Panc1 (cell line): ENCODE results near the gene SUSD6. TPM values are rescaled to one million over a fixed set of nuclear protein-coding genes. Genes with fewer than 3 reads are reported as not detected.

ENCODE experiments used
- ATAC-seq: fragments of 200-7000 bp; cut with Tn5 transposase; 2 replicates; pipeline ENCODE4 v1.9.1; 2020; ENCODE audit warnings: mild to moderate bottlenecking, moderate library complexity
- BruUV-seq: library from RNA; stranded (reverse); fragments of 400-500 nt; replicated peaks from 2 replicates; lab custom pipeline; 2021; lab: Mats Ljungman, UMichigan
- CTCF ChIA-PET: fragments of 300-600 bp; sonication (Branson Sonifier 250); formaldehyde crosslinking; loops from one replicate; lab custom pipeline; 2022; ENCODE audit warnings: antibody characterized with exemption; lab: Charles Lee
- POLR2A ChIA-PET: fragments of 300-600 bp; sonication (Branson Sonifier 250); formaldehyde crosslinking; loops from one replicate; lab custom pipeline; 2022; ENCODE audit warnings: antibody characterized with exemption; lab: Charles Lee
- DNase-seq: peaks from one replicate; pipeline ENCODE4 v3.0.0-alpha.2; 2010; ENCODE audit warnings: low read depth, low spot score
- H3K27ac ChIP-seq: 2 replicates; pipeline ENCODE4 v1.5.1; 2011; ENCODE audit warnings: mild to moderate bottlenecking, low read length, inconsistent platforms
- H3K27me3 ChIP-seq: fragments of 200-500 bp; sonication (Bioruptor generic); 2 replicates; pipeline ENCODE4 v1.6.0; 2014; ENCODE audit warnings: low read length, inconsistent platforms; ENCODE audit not compliant: control insufficient read depth, insufficient read depth
- H3K36me3 ChIP-seq: fragments of 200-500 bp; sonication (Bioruptor generic); 2 replicates; pipeline ENCODE4 v1.5.1; 2014; ENCODE audit warnings: inconsistent platforms, mild to moderate bottlenecking, low read length, moderate library complexity; ENCODE audit not compliant: control insufficient read depth, insufficient read depth
- H3K4me1 ChIP-seq: 2 replicates; pipeline ENCODE4 v1.5.1; 2011; ENCODE audit warnings: inconsistent platforms, mild to moderate bottlenecking, low read length, moderate library complexity; ENCODE audit not compliant: control insufficient read depth, insufficient read depth
- H3K4me3 ChIP-seq, 2 experiments: 2 replicates each; pipeline ENCODE4 v1.5.1; 2011 to 2012; ENCODE audit warnings: low read depth in 2 of 2, low read length in 2 of 2, mild to moderate bottlenecking in 2 of 2, inconsistent platforms in 1 of 2, moderate library complexity in 1 of 2
- H3K9me3 ChIP-seq: fragments of 200-500 bp; sonication (Bioruptor generic); 2 replicates; pipeline ENCODE4 v1.5.1; 2014; ENCODE audit warnings: low read depth, mild to moderate bottlenecking, inconsistent platforms, low read length, moderate library complexity; ENCODE audit not compliant: control insufficient read depth, insufficient read depth
- POLR2AphosphoS5 ChIP-seq: IDR thresholded peaks from 2 replicates; pipeline ENCODE4 v1.6.1; 2012; ENCODE audit warnings: mild to moderate bottlenecking, low read depth, low read length, moderate library complexity
- REST ChIP-seq, 2 experiments: IDR thresholded peaks; 2 replicates each; pipeline ENCODE4 v1.6.1; 2011 to 2012; ENCODE audit warnings: low read depth in 2 of 2, control low read depth in 1 of 2, low read length in 1 of 2, mild to moderate bottlenecking in 1 of 2, moderate library complexity in 1 of 2; ENCODE audit not compliant: insufficient read depth in 1 of 2
- SIN3A ChIP-seq: IDR thresholded peaks from 2 replicates; pipeline ENCODE4 v1.6.1; 2012; ENCODE audit warnings: low read depth, mild to moderate bottlenecking, low read length, moderate library complexity, borderline replicate concordance; ENCODE audit not compliant: insufficient read depth
- TCF7L2 ChIP-seq: IDR thresholded peaks from 2 replicates; pipeline ENCODE4 v1.6.1; 2011; ENCODE audit warnings: mild to moderate bottlenecking, low read depth, low read length, inconsistent platforms
- in situ Hi-C: cut with HindIII; loops from 2 replicates; pipeline ENCODE4 v1.10.0; 2016; ENCODE audit warnings: low sequenced_read_pairs, low pct_unique_long_range_greater_than_20kb
- intact Hi-C: fragments of 100-400 bp; cut with micrococcal nuclease; formaldehyde crosslinking; loops from one replicate; pipeline ENCODE4 v1.10.0; 2022; ENCODE audit not compliant: unreplicated experiment
- total RNA-seq: library from RNA; stranded (reverse); gene quantifications from one replicate; pipeline ENCODE4 v1.2.1, GENCODE V29; 2021; ENCODE audit not compliant: unreplicated experiment
- TF ChIP-seq, protein P1 (sequence below): fragments of 450-650 bp; IDR thresholded peaks from 2 replicates; pipeline ENCODE4 v1.5.1; 2017; ENCODE audit warnings: mild to moderate bottlenecking

Gene SUSD6
- total RNA-seq, 1 experiment from 2014 or later, result 10.9 TPM

DNA sequence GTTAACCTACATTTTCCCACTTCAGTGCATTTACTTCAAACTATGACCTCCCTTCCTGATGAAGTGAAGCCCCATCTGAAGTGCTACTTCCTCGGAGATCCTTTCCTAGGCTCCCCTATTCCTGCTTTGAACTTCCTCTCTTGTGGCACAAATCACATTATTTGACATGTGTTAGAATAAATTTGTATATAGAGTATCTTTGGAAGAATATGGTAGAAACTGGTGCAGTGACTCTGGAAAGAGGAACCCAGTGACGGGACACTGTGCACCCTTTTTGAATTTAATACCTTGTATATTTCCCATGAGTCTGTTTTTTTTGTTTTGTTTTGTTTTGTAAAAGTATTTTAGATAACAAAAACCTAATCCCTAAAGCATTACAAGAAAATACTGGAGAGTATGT lies 89.2 kb downstream of the SUSD6 start:
- ATAC-seq (no peak), DNase-seq (no peak)
- Histone ChIP-seq H3K27ac (no peak overlapping the region), H3K4me1 (no peaks in the 10 kb centered on the region), H3K36me3 (no peaks in the 10 kb centered on the region), H3K27me3 (no peaks in the 10 kb centered on the region), H3K9me3 (no peaks in the 10 kb centered on the region), H3K4me3 (no peak overlapping the region)
- no TSS peak for BruUV-seq
- TF ChIP-seq, protein P1, sequence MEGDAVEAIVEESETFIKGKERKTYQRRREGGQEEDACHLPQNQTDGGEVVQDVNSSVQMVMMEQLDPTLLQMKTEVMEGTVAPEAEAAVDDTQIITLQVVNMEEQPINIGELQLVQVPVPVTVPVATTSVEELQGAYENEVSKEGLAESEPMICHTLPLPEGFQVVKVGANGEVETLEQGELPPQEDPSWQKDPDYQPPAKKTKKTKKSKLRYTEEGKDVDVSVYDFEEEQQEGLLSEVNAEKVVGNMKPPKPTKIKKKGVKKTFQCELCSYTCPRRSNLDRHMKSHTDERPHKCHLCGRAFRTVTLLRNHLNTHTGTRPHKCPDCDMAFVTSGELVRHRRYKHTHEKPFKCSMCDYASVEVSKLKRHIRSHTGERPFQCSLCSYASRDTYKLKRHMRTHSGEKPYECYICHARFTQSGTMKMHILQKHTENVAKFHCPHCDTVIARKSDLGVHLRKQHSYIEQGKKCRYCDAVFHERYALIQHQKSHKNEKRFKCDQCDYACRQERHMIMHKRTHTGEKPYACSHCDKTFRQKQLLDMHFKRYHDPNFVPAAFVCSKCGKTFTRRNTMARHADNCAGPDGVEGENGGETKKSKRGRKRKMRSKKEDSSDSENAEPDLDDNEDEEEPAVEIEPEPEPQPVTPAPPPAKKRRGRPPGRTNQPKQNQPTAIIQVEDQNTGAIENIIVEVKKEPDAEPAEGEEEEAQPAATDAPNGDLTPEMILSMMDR, result no peak
- TF ChIP-seq POLR2AphosphoS5 (no peak), TCF7L2 (no peak), SIN3A (no peak), REST (IDR thresholded peaks at IDR 0.05; ENCODE audit: insufficient read depth in 1 of 2, low read depth in 2 of 2, low read length in 1 of 2) (no peak)
- intact Hi-C loops (no loop called here), in situ Hi-C loops (no loop called here)
- POLR2A ChIA-PET, result no interaction called here
- CTCF ChIA-PET, result no interaction called here

- no peaks in the 10 kb centered on the region for H3K9me3 ChIP-seq
- ATAC-seq, result no peak
- no peak for DNase-seq
- ChIA-PET CTCF (no interaction called here), POLR2A (no interaction called here)
- no peaks in the 10 kb centered on the region for H3K36me3 ChIP-seq
- H3K4me3 ChIP-seq, result no peak overlapping the region
- BruUV-seq, result no TSS peak
- no peaks in the 10 kb centered on the region for H3K4me1 ChIP-seq
- no peak overlapping the region for H3K27ac ChIP-seq
- no peaks in the 10 kb centered on the region for H3K27me3 ChIP-seq
- TF ChIP-seq REST (IDR thresholded peaks at IDR 0.05; ENCODE audit: insufficient read depth in 1 of 2, low read depth in 2 of 2, low read length in 1 of 2) (no peak), SIN3A (no peak), TCF7L2 (no peak), POLR2AphosphoS5 (no peak)
- TF ChIP-seq, protein P1, result no peak
- in situ Hi-C loops (no loop called here), intact Hi-C loops (no loop called here)
Observed at GRCh38 chr14:69701291-69701690, 89.9 kb downstream of the SUSD6 start.
